Raji (cell line): ENCODE data around the gene NUDT22.

ENCODE experiments used
- POLR2A ChIP-seq: IDR thresholded peaks from 2 replicates; pipeline ENCODE4 v1.6.1; 2011; ENCODE audit warnings: low read depth, low read length, control low read depth; ENCODE audit not compliant: insufficient read depth

The NUDT22 gene

DNA sequence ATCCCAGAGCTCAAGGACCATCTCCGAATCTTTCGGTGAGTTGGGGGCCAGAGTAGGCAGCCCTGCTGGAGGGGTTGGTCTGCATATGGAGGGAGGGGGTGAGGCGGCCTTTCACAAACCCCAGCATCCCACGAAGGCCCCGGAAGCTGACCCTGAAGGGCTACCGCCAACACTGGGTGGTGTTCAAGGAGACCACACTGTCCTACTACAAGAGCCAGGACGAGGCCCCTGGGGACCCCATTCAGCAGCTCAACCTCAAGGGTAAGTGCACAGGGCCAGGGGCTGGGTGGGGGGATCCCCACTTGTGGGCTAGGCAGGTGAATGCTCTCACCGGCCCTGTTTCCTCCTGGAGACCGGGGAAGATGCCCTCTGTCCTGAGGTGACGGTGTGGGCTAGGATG is 6.3 kb upstream of the NUDT22 start:
- TF ChIP-seq POLR2A, result no peak

DNA sequence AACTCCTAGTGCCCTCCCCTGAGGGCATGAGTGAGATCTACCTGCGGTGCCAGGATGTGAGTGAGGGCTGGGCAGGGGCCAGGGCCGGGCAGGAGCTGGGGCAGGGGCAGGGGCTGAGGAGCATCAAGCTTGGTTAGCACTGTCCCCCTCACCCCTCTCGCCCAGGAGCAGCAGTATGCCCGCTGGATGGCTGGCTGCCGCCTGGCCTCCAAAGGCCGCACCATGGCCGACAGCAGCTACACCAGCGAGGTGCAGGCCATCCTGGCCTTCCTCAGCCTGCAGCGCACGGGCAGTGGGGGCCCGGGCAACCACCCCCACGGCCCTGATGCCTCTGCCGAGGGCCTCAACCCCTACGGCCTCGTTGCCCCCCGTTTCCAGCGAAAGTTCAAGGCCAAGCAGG is 5.8 kb upstream of the NUDT22 start:
- TF ChIP-seq POLR2A, result no peak

DNA sequence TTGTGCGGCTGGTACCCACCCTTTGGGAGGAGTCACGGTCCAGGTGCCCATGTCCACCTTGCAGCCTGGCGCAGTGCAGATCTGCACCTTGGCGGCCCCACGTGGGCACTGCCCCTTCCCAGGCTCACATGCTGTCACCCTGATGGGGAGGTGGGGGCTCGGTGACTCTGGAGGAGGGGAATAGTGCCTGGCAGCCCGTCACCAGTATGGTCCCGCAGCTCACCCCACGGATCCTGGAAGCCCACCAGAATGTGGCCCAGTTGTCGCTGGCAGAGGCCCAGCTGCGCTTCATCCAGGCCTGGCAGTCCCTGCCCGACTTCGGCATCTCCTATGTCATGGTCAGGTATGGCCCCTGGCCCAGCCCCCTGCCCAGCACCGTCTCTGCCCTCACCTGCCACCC is 5.3 kb upstream of the NUDT22 start:
- no peak for TF ChIP-seq POLR2A

DNA sequence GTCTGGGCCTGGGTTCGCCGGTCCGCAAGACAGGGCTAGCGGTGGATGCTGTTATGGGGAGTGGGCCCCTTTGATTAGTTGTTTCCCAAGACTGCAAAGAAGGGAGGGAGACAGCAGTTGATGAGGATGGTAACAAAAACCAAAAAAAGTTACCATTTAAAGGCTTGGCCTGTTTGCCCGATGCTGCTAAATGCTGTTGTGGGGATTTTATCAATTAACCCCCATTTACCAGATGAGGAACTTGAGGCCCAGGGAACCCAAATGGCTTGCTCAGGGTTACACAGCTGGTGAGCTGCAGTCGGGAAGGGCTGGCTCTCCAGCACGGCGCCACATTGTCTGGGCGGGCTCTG is 3.4 kb upstream of the NUDT22 start:
- no peak for TF ChIP-seq POLR2A

DNA sequence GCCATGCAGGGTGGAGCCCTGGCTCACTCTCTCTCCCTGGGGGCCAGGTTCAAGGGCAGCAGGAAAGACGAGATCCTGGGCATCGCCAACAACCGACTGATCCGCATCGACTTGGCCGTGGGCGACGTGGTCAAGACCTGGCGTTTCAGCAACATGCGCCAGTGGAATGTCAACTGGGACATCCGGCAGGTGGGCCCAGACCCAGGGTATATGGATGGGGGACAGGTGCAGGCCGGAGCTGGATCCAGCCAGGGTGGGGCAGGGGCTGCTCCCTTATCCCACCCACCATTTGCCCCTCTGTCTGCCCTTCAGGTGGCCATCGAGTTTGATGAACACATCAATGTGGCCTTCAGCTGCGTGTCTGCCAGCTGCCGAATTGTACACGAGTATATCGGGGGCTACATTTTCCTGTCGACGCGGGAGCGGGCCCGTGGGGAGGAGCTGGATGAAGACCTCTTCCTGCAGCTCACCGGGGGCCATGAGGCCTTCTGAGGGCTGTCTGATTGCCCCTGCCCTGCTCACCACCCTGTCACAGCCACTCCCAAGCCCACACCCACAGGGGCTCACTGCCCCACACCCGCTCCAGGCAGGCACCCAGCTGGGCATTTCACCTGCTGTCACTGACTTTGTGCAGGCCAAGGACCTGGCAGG is 2.9 kb upstream of the NUDT22 start:
- TF ChIP-seq POLR2A, result 0 out of 2 replicates have a peak, but pooled peaks have one; percentile 24

DNA sequence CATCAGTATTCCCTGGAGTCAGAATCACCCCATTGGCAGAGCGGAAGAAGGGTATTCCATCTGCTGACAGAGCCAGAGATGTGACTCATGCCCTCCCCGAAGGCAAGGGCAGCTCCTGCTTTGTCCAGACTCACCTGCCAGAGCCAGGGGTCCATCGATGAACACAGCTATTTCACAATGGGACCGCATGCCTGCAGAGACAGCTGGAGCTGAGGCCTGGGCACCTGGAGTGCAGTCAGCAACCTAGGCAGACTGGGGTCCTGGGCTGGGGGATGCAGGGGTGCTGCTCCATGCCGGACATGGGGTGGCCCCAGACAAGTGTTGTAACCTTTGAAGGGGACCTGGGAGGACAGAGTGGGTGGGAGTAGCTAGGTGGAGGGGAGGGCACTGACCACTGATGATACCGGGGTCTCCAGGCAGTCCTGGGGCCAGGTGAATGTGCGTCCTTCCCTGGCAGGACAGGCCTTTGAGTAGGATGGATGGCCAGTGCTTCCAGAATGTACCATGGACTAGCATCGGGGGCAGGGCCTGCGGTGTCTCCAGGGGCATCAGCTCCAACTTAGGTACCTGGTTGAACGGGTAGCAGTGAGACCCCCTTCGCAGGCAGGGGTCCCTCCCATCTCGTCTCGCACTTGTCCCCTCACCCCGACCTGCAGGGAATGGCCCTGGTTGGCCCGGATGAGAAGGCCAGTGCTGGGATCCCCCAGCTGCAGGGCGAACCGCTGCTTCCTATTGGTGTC is 1.8 kb upstream of the NUDT22 start:
- TF ChIP-seq POLR2A, result 0 out of 2 replicates have a peak, but pooled peaks have one; percentile 30

DNA sequence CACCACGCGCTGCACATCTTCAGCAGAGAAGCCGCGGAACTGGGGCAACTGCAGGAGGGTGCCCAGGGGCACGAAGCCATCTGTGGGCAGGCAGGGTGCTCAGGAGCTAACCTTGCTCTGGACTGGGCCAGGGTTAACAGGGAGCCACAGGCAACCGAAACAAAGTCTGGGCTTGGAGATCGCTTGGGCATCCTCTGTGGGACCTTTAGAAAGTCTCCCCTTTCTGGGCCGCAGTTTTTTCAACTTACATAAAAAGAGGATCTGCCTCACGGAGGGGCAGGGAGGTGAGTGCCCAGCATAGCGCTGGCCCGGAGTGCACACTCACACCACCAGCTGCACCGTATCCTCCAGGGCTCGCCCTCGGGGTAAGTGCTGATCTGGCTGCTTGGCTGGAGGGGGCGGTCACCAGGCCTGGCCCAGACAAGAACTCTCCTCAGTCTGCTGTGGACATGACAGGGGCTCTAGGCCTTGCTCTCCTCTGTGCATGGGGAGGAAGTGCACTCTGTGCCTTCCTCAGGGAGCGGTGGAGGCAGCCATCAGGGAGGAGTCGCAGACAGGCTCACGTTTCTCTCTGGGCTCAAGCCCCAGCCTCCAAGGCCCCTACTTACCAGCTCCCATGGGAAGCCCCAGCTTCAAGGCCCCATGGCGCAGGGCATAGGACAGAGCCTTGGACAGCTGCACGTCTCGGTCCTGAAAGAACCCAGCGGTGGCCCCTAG is 1.0 kb upstream of the NUDT22 start:
- no peak for TF ChIP-seq POLR2A

DNA sequence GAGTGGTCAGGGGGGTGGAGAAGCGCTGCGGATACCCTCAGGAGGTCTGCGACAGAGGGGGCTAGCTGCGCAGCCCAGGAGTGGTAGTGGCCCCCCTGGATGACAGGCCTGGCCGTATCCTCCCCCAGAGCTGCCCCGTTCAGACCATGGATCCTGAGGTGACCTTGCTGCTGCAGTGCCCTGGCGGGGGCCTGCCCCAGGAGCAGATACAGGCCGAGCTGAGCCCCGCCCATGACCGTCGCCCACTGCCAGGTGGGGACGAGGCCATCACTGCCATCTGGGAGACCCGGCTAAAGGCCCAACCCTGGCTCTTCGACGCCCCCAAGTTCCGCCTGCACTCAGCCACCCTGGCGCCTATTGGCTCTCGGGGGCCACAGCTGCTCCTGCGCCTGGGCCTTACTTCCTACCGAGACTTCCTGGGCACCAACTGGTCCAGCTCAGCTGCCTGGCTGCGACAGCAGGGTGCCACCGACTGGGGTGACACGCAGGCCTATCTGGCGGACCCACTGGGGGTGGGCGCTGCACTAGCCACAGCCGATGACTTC is 505 bp downstream of the NUDT22 start:
- peak; percentile 67 for TF ChIP-seq POLR2A

DNA sequence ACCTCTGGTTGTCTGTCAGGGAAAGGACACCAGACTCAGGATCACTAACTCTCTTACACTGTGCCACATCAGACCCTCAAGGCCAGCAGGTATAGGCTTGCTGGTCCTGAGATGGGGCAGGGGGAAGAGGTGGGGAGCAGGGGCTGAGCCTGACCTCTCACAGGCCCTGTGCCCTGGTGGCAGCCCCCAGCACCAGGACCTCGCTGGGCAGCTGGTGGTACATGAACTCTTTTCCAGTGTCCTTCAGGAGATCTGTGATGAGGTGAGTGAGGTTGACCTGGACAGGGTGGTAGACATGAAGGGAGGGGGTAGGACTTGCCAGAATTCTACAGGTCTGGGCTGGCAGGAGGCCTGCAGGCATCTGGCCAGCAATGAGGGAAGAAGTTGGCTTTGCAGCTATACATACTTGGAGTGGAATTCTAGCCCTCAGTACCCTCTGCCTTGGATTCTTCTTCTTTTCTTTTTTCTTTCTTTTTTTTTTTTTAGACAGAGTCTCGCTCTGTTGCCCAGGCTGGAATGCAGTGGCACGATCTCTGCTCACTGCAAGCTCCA is 1.4 kb downstream of the NUDT22 start:
- no peak for TF ChIP-seq POLR2A

DNA sequence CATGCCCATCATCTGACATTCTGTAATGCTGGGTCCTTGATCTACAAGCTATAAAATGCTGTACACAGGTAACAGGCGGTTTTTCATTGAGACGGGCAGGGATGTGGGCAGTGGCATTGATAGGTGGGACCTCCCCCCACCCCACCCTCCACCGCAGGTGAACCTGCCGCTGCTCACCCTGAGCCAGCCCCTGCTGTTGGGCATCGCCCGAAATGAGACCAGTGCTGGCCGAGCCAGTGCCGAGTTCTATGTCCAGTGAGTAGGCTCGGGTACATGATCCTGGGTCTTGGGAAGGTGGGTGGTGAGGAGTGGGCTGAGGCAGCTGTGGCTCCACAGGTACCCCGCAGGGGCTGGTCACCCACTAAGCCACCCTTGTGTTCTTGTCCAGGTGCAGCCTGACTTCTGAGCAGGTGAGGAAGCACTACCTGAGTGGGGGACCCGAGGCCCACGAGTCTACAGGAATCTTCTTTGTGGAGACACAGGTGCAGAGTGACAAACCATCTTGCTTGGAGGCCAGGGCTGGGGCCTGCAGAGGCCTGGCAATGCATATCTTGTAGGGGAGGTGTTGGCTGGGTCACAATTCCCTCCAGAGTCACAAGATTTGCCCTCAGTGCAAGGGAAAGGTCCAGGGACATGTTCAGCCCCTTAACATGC is 3.1 kb downstream of the NUDT22 start:
- TF ChIP-seq POLR2A, result 0 out of 2 replicates have a peak, but pooled peaks have one; percentile 18

DNA sequence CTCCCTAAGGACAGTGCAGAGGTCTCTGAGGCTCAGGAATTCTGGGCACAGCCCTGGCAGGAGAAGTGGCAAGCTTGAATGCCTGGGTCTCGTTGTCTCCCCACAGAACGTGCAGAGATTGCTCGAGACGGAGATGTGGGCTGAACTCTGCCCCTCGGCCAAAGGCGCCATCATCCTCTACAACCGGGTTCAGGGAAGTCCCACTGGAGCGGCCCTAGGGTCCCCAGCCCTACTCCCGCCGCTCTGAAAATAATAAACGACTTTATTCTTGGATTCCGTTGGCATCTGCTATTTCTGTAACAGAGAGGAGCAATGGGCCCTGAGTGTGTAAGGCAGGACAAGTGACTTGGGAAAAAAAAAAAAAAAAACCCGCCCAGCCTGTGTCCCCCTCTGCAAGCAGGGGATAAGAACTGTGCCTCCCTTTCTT is 3.7 kb downstream of the NUDT22 start:
- TF ChIP-seq POLR2A, result no peak

DNA sequence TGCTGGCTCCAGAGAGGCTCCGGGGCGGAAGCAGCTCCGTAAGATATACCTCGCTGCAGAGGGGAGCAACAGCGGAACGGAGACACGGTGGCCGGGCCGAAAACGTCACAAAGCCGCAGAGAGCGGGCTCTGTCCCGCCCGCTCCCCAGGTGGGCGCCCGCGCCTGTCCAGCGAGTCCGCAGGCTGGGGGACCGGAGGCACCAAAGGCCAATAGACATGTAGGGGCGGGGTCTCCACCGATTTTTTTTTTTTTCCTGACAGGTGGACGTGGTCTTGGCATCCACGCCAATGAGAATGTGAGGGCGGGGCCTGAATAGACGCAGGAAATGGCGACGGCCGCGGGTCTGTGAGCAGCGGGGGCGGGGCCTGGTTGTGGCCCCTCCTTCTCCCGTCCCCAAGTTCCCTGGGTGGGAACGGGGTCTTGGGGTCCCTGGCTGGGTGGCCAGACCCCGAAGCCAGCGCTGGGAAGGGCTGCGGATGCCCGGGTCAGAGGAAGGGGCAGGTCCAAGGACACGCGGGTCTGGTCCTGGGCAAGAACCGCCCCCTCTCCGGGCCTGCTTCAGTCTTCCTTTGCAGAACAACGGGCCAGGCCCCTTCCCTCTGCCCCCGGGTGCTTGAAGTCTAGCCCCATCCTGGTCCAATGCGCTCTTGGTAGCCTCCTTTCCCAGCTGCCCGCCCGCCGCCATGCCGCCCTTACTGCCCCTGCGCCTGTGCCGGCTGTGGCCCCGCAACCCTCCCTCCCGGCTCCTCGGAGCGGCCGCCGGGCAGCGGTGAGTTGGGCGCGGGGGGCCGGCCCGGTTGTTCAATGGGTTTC is 4.3 kb downstream of the NUDT22 start, which contains the start of gene DNAJC4:
Gene DNAJC4, plus strand, starts transcription at position 378 of the 814 bp plus-strand sequence. Its CDS starts 307 bp downstream, at position 685.
- peak; percentile 74 for TF ChIP-seq POLR2A

DNA sequence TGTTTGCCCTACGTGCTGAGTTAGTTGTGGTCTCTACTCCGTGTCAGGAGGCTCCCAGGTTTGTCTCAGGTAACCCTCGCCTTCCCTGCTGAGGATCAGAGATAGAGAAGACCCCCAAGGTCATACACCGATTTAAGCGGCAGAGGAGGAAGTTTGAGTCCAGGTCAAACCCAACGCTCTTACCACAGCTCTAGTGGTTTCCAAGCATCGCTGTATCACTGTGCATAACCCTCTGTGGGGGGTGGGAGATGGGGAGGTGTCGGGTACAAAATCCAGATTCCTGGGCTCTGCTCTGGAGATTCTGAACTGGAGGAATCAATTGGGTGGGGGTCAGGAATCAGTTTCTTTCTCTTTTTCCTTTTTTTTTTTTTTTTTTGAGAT is 4.9 kb downstream of the NUDT22 start:
- no peak for TF ChIP-seq POLR2A

DNA sequence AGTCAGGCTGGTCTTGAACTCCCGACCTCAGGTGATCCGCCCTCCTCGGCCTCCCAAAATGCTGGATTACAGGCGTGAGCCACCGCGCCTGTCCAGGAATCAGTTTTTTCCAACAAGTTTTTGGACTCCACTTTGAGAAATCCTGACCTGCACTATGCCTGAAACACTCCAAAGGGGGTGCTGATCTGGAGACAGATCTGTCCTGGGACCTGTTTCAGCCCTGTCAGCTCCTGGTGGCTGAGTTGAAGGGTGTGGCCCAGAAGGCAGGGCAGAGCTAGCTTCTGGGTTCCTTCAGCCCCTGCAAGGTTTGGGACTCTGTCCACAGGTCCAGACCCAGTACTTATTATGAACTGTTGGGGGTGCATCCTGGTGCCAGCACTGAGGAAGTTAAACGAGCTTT is 5.5 kb downstream of the NUDT22 start:
- no peak for TF ChIP-seq POLR2A

DNA sequence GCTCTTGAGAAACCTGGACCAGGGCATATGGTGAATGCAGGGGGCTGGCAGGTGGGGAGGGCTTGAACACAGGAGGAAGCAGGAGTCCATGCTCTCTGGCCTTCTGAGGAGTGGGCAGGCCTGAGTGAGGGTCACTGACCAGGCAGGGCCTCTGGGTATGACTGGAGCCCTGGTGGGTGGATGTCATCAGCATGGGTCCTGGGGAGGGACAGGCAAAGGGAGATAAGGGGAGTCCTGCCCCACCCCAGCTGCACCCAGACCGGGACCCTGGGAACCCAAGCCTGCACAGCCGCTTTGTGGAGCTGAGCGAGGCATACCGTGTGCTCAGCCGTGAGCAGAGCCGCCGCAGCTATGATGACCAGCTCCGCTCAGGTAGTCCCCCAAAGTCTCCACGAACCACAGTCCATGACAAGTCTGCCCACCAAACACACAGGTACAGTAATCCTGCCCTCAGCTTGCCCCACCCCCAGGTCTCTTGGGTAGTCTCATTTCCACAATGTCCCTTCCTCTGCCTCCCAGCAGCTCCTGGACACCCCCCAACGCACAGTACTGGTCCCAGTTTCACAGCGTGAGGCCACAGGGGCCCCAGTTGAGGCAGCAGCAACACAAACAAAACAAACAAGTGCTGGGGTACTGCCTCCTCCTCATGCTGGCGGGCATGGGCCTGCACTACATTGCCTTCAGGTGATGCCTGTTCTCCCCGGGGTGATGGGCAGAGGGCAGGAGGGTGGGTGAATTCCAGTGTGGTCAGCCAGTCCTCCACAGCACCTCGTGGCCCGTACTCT is 6.3 kb downstream of the NUDT22 start:
- TF ChIP-seq POLR2A, result peak; percentile 37; the same call in 1 of the 2 replicates
